PC-9 (cell line): ENCODE measurements around the gene MAVS. TPM values are rescaled to one million over a fixed set of nuclear protein-coding genes. Genes with fewer than 3 reads are reported as not detected.

Experiments
- BruUV-seq: library from RNA; stranded (reverse); fragments of 400-500 nt; replicated peaks from 2 replicates; lab custom pipeline; 2021; lab: Mats Ljungman, UMichigan
- CTCF ChIA-PET: fragments of 300-600 bp; sonication (Branson Sonifier 250); formaldehyde crosslinking; loops from one replicate; lab custom pipeline; 2022; ENCODE audit warnings: antibody characterized with exemption; lab: Charles Lee
- POLR2A ChIA-PET: fragments of 300-600 bp; sonication (Branson Sonifier 250); formaldehyde crosslinking; loops from one replicate; lab custom pipeline; 2022; ENCODE audit warnings: antibody characterized with exemption; ENCODE audit not compliant: unreplicated experiment; lab: Charles Lee
- DNase-seq, 2 experiments: peaks; one replicate each; pipeline versions ENCODE4 v3.0.0 to v3.0.0-alpha.2; 2015 to 2022; ENCODE audit warnings: mixed read lengths in 1 of 2
- H2AFZ ChIP-seq: fragments of 200-600 bp; sonication (generic); 2 replicates; pipeline ENCODE4 v1.8.1; 2017; ENCODE audit warnings: antibody characterized with exemption
- H3F3A ChIP-seq: fragments of 200-600 bp; sonication (generic); 2 replicates; pipeline ENCODE4 v1.8.1; 2017; ENCODE audit warnings: antibody characterized with exemption, mild to moderate bottlenecking, low read depth; ENCODE audit not compliant: insufficient read depth
- H3K27ac ChIP-seq: fragments of 200-600 bp; sonication (generic); 2 replicates; pipeline ENCODE4 v1.6.1; 2016; ENCODE audit warnings: mixed run types
- H3K27me3 ChIP-seq: fragments of 200-600 bp; sonication (generic); 2 replicates; pipeline ENCODE4 v1.6.1; 2016; ENCODE audit warnings: low read depth, mixed run types; ENCODE audit not compliant: insufficient read depth
- H3K36me3 ChIP-seq: fragments of 200-600 bp; sonication (generic); 2 replicates; pipeline ENCODE4 v1.6.1; 2016; ENCODE audit warnings: low read depth, mixed run types
- H3K4me1 ChIP-seq: fragments of 200-600 bp; sonication (generic); replicated peaks from 2 replicates; pipeline ENCODE4 v1.6.1; 2016; ENCODE audit warnings: mixed run types; ENCODE audit not compliant: insufficient read depth
- H3K4me2 ChIP-seq: fragments of 200-600 bp; sonication (generic); 2 replicates; pipeline ENCODE4 v1.6.1; 2017; ENCODE audit warnings: mixed run types
- H3K4me3 ChIP-seq: fragments of 200-600 bp; sonication (generic); 2 replicates; pipeline ENCODE4 v1.6.1; 2016; ENCODE audit warnings: mixed run types
- H3K79me2 ChIP-seq: fragments of 200-600 bp; sonication (generic); 2 replicates; pipeline ENCODE4 v1.6.1; 2017; ENCODE audit warnings: low read depth, mixed run types
- H3K9me2 ChIP-seq: fragments of 200-600 bp; sonication (generic); 2 replicates; pipeline ENCODE4 v1.8.1; 2017; ENCODE audit warnings: mild to moderate bottlenecking; ENCODE audit not compliant: insufficient read depth
- H3K9me3 ChIP-seq: fragments of 200-600 bp; sonication (generic); 2 replicates; pipeline ENCODE4 v1.8.1; 2016; ENCODE audit warnings: low read depth; ENCODE audit not compliant: insufficient read depth
- H4K20me1 ChIP-seq: fragments of 200-600 bp; sonication (generic); 2 replicates; pipeline ENCODE4 v1.8.1; 2017; ENCODE audit not compliant: insufficient read depth
- CTCF ChIP-seq: fragments of 200-600 bp; sonication (generic); conservative IDR thresholded peaks from 2 replicates; pipeline ENCODE4 v1.6.1; 2017; ENCODE audit warnings: mixed run types, antibody characterized with exemption, mild to moderate bottlenecking, moderate library complexity
- EZH2 ChIP-seq: fragments of 200-600 bp; sonication (generic); IDR thresholded peaks from 2 replicates; pipeline ENCODE4 v1.8.0; 2017; ENCODE audit warnings: antibody characterized with exemption, low read depth
- intact Hi-C: fragments of 100-400 bp; cut with micrococcal nuclease; formaldehyde crosslinking; loops from one replicate; pipeline ENCODE4 v1.10.0; 2022; ENCODE audit not compliant: unreplicated experiment
- total RNA-seq: library from RNA; stranded (reverse); gene quantifications from 2 replicates; pipeline ENCODE4 v1.2.3, GENCODE V29; 2021

MAVS gene
- total RNA-seq, 1 experiment from 2014 or later, result 61.3 TPM

- Histone ChIP-seq H3K4me3 (no peak overlapping the region), H3K9me2 (no peaks in the 10 kb centered on the region), H3K9me3 (no peaks in the 10 kb centered on the region), H3K4me2 (no peak overlapping the region), H2AFZ (no peak overlapping the region), H3K4me1 (peaks cover 17% of the 10 kb centered on the region), H3K27me3 (no peaks in the 10 kb centered on the region), H3K27ac (peak overlapping the region; percentile 24), H3K36me3 (0 out of 2 replicates have a peak, but pooled peaks cover under 1% of the 10 kb centered on the region), H4K20me1 (peaks cover 99% of the 10 kb centered on the region), H3K79me2 (peaks cover 99% of the 10 kb centered on the region), H3F3A (peaks cover 47% of the 10 kb centered on the region)
- ChIA-PET POLR2A (interaction anchor here (0.6 kb wide), 1 partner anchor 48 kb away, joined by 4 read pairs; no protein-coding TSS in a partner anchor), CTCF (interaction anchor here (0.6 kb wide), 1 partner anchor 57 kb away, joined by 3 read pairs; no protein-coding TSS in a partner anchor)
- DNase-seq, result no peak
- TF ChIP-seq EZH2 (no peak), CTCF (no peak)
- intact Hi-C loops, result no loop called here
- BruUV-seq, result no TSS peak
These were observed 55.2 kb downstream of the MAVS start for GRCh38 chr20:3901706-3902440.

- DNase-seq, result no peak
- Histone ChIP-seq H3F3A (peaks cover 45% of the 10 kb centered on the region), H3K4me2 (no peak overlapping the region), H2AFZ (no peak overlapping the region), H3K27ac (no peak overlapping the region), H3K4me1 (peaks cover 17% of the 10 kb centered on the region), H3K79me2 (peaks cover 99% of the 10 kb centered on the region), H4K20me1 (peaks cover 99% of the 10 kb centered on the region), H3K27me3 (no peaks in the 10 kb centered on the region), H3K9me3 (no peaks in the 10 kb centered on the region), H3K4me3 (no peak overlapping the region), H3K9me2 (no peaks in the 10 kb centered on the region), H3K36me3 (no peaks in the 10 kb centered on the region)
- TF ChIP-seq CTCF, result no peak
- no peak for TF ChIP-seq EZH2
- intact Hi-C loops, result no loop called here
- CTCF ChIA-PET, result no interaction called here
- no TSS peak for BruUV-seq
- POLR2A ChIA-PET, result no interaction called here
These were observed 55.8 kb downstream of the MAVS start for GRCh38 chr20:3902446-3902845.

- no peak overlapping the region for H3K4me2 ChIP-seq
- H3K9me3 ChIP-seq, result no peaks in the 10 kb centered on the region
- ChIA-PET CTCF (no interaction called here), POLR2A (interaction anchor here (0.5 kb wide), 1 partner anchor 362 kb away, joined by 7 read pairs; no protein-coding TSS in a partner anchor)
- H2AFZ ChIP-seq, result no peak overlapping the region
- peaks cover 33% of the 10 kb centered on the region for H3F3A ChIP-seq
- TF ChIP-seq EZH2 (no peak), CTCF (no peak)
- H3K9me2 ChIP-seq, result no peaks in the 10 kb centered on the region
- no peak overlapping the region for H3K4me3 ChIP-seq
- H3K27me3 ChIP-seq, result no peaks in the 10 kb centered on the region
- intact Hi-C loops, result no loop called here
- no TSS peak for BruUV-seq
- peaks cover 8% of the 10 kb centered on the region; the same call in 1 of the 2 replicates for H3K36me3 ChIP-seq
- DNase-seq, result no peak
- peaks cover 92% of the 10 kb centered on the region for H4K20me1 ChIP-seq
- H3K79me2 ChIP-seq, result peaks cover 99% of the 10 kb centered on the region
- H3K27ac ChIP-seq, result no peak overlapping the region
- peaks cover 6% of the 10 kb centered on the region for H3K4me1 ChIP-seq
These were observed 57.6 kb downstream of the MAVS start for GRCh38 chr20:3904224-3904623.
